Spleen (tissue), 11 donors: Measurements from ENCODE around the gene CRHBP. TPM values are rescaled to one million over a fixed set of nuclear protein-coding genes. Genes with fewer than 3 reads are reported as not detected.

Source experiments
- DNase-seq: peaks from one replicate; pipeline ENCODE4 v3.0.0-alpha.2; 2020
- H3K27ac ChIP-seq, 8 donors: fragments of 200-600 bp; sonication (generic) in 7 of 8; 1 replicate in 4 of 8; 2 replicates in 4 of 8; pipeline versions ENCODE4 v1.5.0 to v1.8.0; 2016 to 2021; ENCODE audit warnings: inconsistent platforms in 4 of 8, mild to moderate bottlenecking in 4 of 8, moderate library complexity in 1 of 8
- H3K27me3 ChIP-seq, 7 donors: fragments of 200-600 bp; sonication (generic) in 6 of 7; replicated peaks in 1 of 7; 1 replicate in 4 of 7; 2 replicates in 3 of 7; pipeline versions ENCODE4 v1.5.0 to v1.8.0; 2016 to 2021; ENCODE audit warnings: inconsistent platforms in 3 of 7, mild to moderate bottlenecking in 1 of 7
- H3K36me3 ChIP-seq, 6 donors: fragments of 200-600 bp; sonication (generic) in 5 of 6; 1 replicate in 4 of 6; 2 replicates in 2 of 6; pipeline versions ENCODE4 v1.5.0 to v1.8.0; 2016 to 2021; ENCODE audit warnings: inconsistent platforms in 2 of 6
- H3K4me1 ChIP-seq, 6 donors: fragments of 200-600 bp; sonication (generic) in 5 of 6; 1 replicate in 3 of 6; 2 replicates in 3 of 6; pipeline versions ENCODE4 v1.5.0 to v1.8.0; 2016 to 2021; ENCODE audit warnings: inconsistent platforms in 3 of 6
- H3K4me3 ChIP-seq, 8 donors: fragments of 200-600 bp; sonication (generic) in 7 of 8; 1 replicate in 4 of 8; 2 replicates in 4 of 8; pipeline versions ENCODE4 v1.5.0 to v1.8.0; 2016 to 2021; ENCODE audit warnings: inconsistent platforms in 4 of 8, mild to moderate bottlenecking in 4 of 8, moderate library complexity in 2 of 8
- H3K9me3 ChIP-seq, 8 donors: fragments of 200-600 bp; sonication (generic) in 7 of 8; 1 replicate in 4 of 8; 2 replicates in 4 of 8; pipeline versions ENCODE4 v1.5.0 to v1.8.0; 2016 to 2021; ENCODE audit warnings: inconsistent platforms in 4 of 8
- CTCF ChIP-seq, 11 experiments: fragments of 200-600 bp in 7 of 11; fragments of 450-650 bp in 4 of 11; sonication (generic) in 4 of 11; IDR thresholded peaks in 8 of 11; conservative IDR thresholded peaks in 3 of 11; 1 replicate in 7 of 11; 2 replicates in 4 of 11; pipeline versions ENCODE4 v1.4.0 to v1.8.0; 2016 to 2021; ENCODE audit warnings: antibody characterized with exemption in 11 of 11, inconsistent platforms in 4 of 11, mild to moderate bottlenecking in 1 of 11
- POLR2A ChIP-seq, 3 donors: fragments of 450-650 bp; IDR thresholded peaks; one replicate each; pipeline ENCODE4 v1.5.1; 2017; ENCODE audit warnings: antibody characterized with exemption in 3 of 3, mild to moderate bottlenecking in 1 of 3
- POLR2AphosphoS5 ChIP-seq, 3 donors: sonication (generic); formaldehyde crosslinking; IDR thresholded peaks; one replicate each; pipeline ENCODE4 v1.5.1; 2017; ENCODE audit warnings: antibody characterized with exemption in 3 of 3
- WGBS, 5 donors: extraction: QIAGEN DNeasy Blood & Tissue Kit in 3 of 5; methylation state at CpG; one replicate each; pipeline versions ENCODE4 v1.1.5 to v1.1.7; 2013 to 2018; 5-methylcytosine and 5-hydroxymethylcytosine counted together
- intact Hi-C: fragments of 100-400 bp; cut with DNase I; formaldehyde crosslinking; loops from one replicate; pipeline ENCODE4 v1.15.0; 2023; ENCODE audit warnings: low total_unique reads
- polyA plus RNA-seq, 3 donors: library from polyadenylated mRNA; stranded (reverse); fragments of 200-250 nt; gene quantifications; one replicate each; pipeline ENCODE4 v1.2.1, GENCODE V29; 2013
- total RNA-seq, 7 donors: library from RNA; depleted of rRNA in 3 of 7; stranded (reverse); fragments of >200 nt in 3 of 7; fragmentation: NEBNext Ultra II Directional in 4 of 7; extraction: Animal tissue kit (Norgen Biotek cat#: 25700) in 4 of 7; gene quantifications; one replicate each; pipeline versions ENCODE4 v1.1.0 to v1.2.1, GENCODE V29; 2016 to 2021
- donor health status: healthy with polysubstance abuse.
- donor health status: DM: no; HTN: no; CAD: no; lungs with moderate emphysema.
- donor health status: DM: no; HTN: no; CAD: no.
- donor health status: Bipolar disorder and iron deficiency.
- donor health status: healthy.
- donor health status: DM: no; HTN: no; CAD: no.
- donor health status: DM: yes; HTN: yes; CAD: no.

Gene CRHBP
- total and polyA plus RNA-seq, 10 donors = 8.7 to 147 (median 47.9) TPM

- no peak for TF ChIP-seq CTCF (IDR thresholded peaks at IDR 0.05 in 8 of 11, conservative IDR thresholded peaks at IDR 0.05 in 3 of 11)
- TF ChIP-seq POLR2A (IDR thresholded peaks at IDR 0.05) = no peak
- TF ChIP-seq POLR2AphosphoS5 (IDR thresholded peaks at IDR 0.05) = no peak
- H3K27me3 ChIP-seq = no peaks in the 10 kb centered on the region
- H3K4me3 ChIP-seq = no peak overlapping the region
- H3K4me1 ChIP-seq = no peaks in the 10 kb centered on the region
- DNase-seq = no peak
- intact Hi-C loops = no loop called here
- H3K27ac ChIP-seq = no peak overlapping the region
- H3K9me3 ChIP-seq = no peaks in the 10 kb centered on the region
- H3K36me3 ChIP-seq = no peaks in the 10 kb centered on the region
- 52 to 73% (median 58%) methylated on average over 3 of the region's 3 CpGs for WGBS, 5 donors
Observed at GRCh38 chr5:77008413-77008812, 55.6 kb downstream of the CRHBP start.

- Histone ChIP-seq H3K27ac (no peak overlapping the region), H3K9me3 (no peaks in the 10 kb centered on the region), H3K27me3 (no peaks in the 10 kb centered on the region), H3K36me3 (no peaks in the 10 kb centered on the region), H3K4me1 (no peaks in the 10 kb centered on the region), H3K4me3 (no peak overlapping the region)
- 87 to 97% (median 95%) methylated on average over 5 of the region's 5 CpGs for WGBS, 5 donors
- TF ChIP-seq POLR2A (IDR thresholded peaks at IDR 0.05) (no peak), POLR2AphosphoS5 (IDR thresholded peaks at IDR 0.05) (no peak), CTCF (IDR thresholded peaks at IDR 0.05 in 8 of 11, conservative IDR thresholded peaks at IDR 0.05 in 3 of 11) (no peak)
- no peak for DNase-seq
- intact Hi-C loops = no loop called here
Observed at GRCh38 chr5:77010243-77010642, 57.4 kb downstream of the CRHBP start.

GRCh38 chr5:77011498-77011897 lies 58.7 kb downstream of the CRHBP start:
- Histone ChIP-seq H3K27ac (no peak overlapping the region), H3K4me3 (no peak overlapping the region), H3K4me1 (no peaks in the 10 kb centered on the region), H3K27me3 (no peaks in the 10 kb centered on the region), H3K9me3 (no peaks in the 10 kb centered on the region), H3K36me3 (no peaks in the 10 kb centered on the region)
- no peak for TF ChIP-seq CTCF (IDR thresholded peaks at IDR 0.05 in 8 of 11, conservative IDR thresholded peaks at IDR 0.05 in 3 of 11)
- no peak for TF ChIP-seq POLR2A (IDR thresholded peaks at IDR 0.05)
- no peak for TF ChIP-seq POLR2AphosphoS5 (IDR thresholded peaks at IDR 0.05)
- DNase-seq = no peak
- 89 to 96% (median 91%) methylated on average over 5 of the region's 5 CpGs for WGBS, 5 donors
- intact Hi-C loops = no loop called here

GRCh38 chr5:77012601-77013000 lies 59.8 kb downstream of the CRHBP start:
- Histone ChIP-seq H3K9me3 (no peaks in the 10 kb centered on the region), H3K27ac (no peak overlapping the region), H3K4me1 (no peaks in the 10 kb centered on the region), H3K27me3 (no peaks in the 10 kb centered on the region), H3K4me3 (no peak overlapping the region), H3K36me3 (no peaks in the 10 kb centered on the region)
- intact Hi-C loops = no loop called here
- WGBS, 5 donors = 77 to 88% (median 84%) methylated on average over 2 of the region's 2 CpGs
- TF ChIP-seq POLR2AphosphoS5 (IDR thresholded peaks at IDR 0.05) (no peak), POLR2A (IDR thresholded peaks at IDR 0.05) (no peak), CTCF (IDR thresholded peaks at IDR 0.05 in 8 of 11, conservative IDR thresholded peaks at IDR 0.05 in 3 of 11) (no peak)
- DNase-seq = no peak
